Tibial artery (tissue), 4 donors: Measurements from ENCODE around the gene NINL.
"Not testable (repeated sequence)": the region's sequence is repeated elsewhere in the genome, so short reads cannot be mapped to it uniquely, and the experiment has no call there.

Experiments used
- DNase-seq, 2 donors: peaks; one replicate each; pipeline ENCODE4 v3.0.0-alpha.2; 2019
- H3K27ac ChIP-seq, 2 donors: fragments of 200-600 bp; sonication (generic) in 1 of 2; 1 replicate in 1 of 2; 2 replicates in 1 of 2; pipeline ENCODE4 v1.5.1; 2018 to 2019; ENCODE audit warnings: mild to moderate bottlenecking in 1 of 2
- H3K27me3 ChIP-seq, 2 donors: fragments of 200-600 bp; sonication (generic) in 1 of 2; one replicate each; pipeline versions ENCODE4 v1.5.1 to v1.6.0; 2016 to 2019
- H3K36me3 ChIP-seq, 3 donors: fragments of 200-600 bp; sonication (generic) in 2 of 3; one replicate each; pipeline ENCODE4 v1.5.1; 2016 to 2019; ENCODE audit warnings: mild to moderate bottlenecking in 2 of 3
- H3K4me1 ChIP-seq, 4 donors: fragments of 200-600 bp; sonication (generic) in 2 of 4; 1 replicate in 3 of 4; 2 replicates in 1 of 4; pipeline ENCODE4 v1.5.1; 2016 to 2019
- H3K4me3 ChIP-seq, 2 donors: fragments of 200-600 bp; sonication (generic) in 1 of 2; 1 replicate in 1 of 2; 2 replicates in 1 of 2; pipeline ENCODE4 v1.5.1; 2018 to 2019; ENCODE audit warnings: mild to moderate bottlenecking in 2 of 2
- H3K9me3 ChIP-seq, 3 donors: fragments of 200-600 bp; sonication (generic) in 1 of 3; one replicate each; pipeline ENCODE4 v1.5.1; 2016 to 2019
- intact Hi-C: fragments of 100-400 bp; cut with DNase I; formaldehyde crosslinking; loops from one replicate; pipeline ENCODE4 v1.15.0; 2023; ENCODE audit warnings: low total_unique reads
- TF ChIP-seq, protein P1 (sequence below), 2 experiments: fragments of 200-600 bp in 1 of 2; fragments of 450-650 bp in 1 of 2; IDR thresholded peaks; one replicate each; pipeline ENCODE4 v1.5.1; 2017 to 2019; ENCODE audit warnings: antibody characterized with exemption in 2 of 2, mild to moderate bottlenecking in 1 of 2, moderate library complexity in 1 of 2

Gene NINL

DNA sequence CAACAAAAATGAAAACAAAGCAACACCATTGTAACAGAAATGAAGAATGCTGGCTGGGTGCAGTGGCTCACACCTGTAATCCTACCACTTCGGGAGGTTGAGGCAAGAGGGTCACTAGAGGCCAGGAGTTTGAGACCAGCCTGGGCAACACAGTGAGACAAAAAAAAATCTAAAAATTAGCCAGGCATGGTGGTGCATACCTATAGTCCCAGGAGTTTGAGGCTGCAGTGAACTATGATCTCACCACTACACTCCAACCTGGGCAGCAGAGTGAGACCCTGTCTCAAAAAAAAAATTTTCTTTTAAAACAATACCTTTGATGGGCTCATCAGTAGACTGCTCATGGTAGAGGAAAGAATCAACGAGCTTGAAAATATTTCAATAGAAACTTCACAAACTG is 18.5 kb downstream of the NINL start:
- H3K27ac ChIP-seq, result no peak overlapping the region
- intact Hi-C loops, result no loop called here
- H3K9me3 ChIP-seq, result no peaks in the 10 kb centered on the region
- H3K36me3 ChIP-seq, result peaks cover 0 to 5% (median 0%) of the 10 kb centered on the region in 3 donors
- no peak overlapping the region for H3K4me3 ChIP-seq
- TF ChIP-seq, protein P1, sequence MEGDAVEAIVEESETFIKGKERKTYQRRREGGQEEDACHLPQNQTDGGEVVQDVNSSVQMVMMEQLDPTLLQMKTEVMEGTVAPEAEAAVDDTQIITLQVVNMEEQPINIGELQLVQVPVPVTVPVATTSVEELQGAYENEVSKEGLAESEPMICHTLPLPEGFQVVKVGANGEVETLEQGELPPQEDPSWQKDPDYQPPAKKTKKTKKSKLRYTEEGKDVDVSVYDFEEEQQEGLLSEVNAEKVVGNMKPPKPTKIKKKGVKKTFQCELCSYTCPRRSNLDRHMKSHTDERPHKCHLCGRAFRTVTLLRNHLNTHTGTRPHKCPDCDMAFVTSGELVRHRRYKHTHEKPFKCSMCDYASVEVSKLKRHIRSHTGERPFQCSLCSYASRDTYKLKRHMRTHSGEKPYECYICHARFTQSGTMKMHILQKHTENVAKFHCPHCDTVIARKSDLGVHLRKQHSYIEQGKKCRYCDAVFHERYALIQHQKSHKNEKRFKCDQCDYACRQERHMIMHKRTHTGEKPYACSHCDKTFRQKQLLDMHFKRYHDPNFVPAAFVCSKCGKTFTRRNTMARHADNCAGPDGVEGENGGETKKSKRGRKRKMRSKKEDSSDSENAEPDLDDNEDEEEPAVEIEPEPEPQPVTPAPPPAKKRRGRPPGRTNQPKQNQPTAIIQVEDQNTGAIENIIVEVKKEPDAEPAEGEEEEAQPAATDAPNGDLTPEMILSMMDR (IDR thresholded peaks at IDR 0.05), result no peak
- no peak for DNase-seq
- no peaks in the 10 kb centered on the region for H3K27me3 ChIP-seq
- H3K4me1 ChIP-seq, result no peaks in the 10 kb centered on the region

DNA sequence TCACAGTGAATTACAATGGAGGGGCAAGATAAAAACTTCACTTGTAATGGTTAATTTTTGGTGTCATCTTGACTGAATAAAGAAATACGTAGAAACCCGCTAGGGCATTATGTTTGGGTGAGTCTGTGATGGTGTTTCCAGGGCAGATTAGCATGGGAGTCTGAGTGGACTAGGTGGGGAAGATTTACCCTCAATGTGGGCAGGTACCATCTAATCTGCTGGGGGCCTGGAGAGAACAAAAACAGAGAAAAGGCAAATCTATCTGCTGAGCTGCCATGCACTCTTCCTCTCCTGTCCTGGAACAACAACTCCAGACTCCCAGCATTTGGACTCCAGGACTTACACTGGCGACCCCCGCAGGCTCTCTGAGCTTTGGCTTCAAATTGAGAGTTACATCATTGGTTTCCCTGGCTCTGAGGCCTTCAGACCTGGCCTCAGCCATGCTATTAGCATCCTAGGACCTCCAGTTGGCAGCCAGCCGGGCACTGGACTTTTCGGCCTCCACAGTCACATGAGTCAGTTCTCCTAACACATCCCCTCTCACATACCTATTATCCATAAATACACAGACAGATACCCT is 19.7 kb downstream of the NINL start:
- no peaks in the 10 kb centered on the region for H3K36me3 ChIP-seq
- H3K9me3 ChIP-seq, result no peaks in the 10 kb centered on the region
- no peak overlapping the region for H3K4me3 ChIP-seq
- TF ChIP-seq, protein P1 (IDR thresholded peaks at IDR 0.05), result no peak
- no peaks in the 10 kb centered on the region for H3K4me1 ChIP-seq
- intact Hi-C loops, result no loop called here
- no peak overlapping the region for H3K27ac ChIP-seq
- no peaks in the 10 kb centered on the region for H3K27me3 ChIP-seq
- no peak for DNase-seq

DNA sequence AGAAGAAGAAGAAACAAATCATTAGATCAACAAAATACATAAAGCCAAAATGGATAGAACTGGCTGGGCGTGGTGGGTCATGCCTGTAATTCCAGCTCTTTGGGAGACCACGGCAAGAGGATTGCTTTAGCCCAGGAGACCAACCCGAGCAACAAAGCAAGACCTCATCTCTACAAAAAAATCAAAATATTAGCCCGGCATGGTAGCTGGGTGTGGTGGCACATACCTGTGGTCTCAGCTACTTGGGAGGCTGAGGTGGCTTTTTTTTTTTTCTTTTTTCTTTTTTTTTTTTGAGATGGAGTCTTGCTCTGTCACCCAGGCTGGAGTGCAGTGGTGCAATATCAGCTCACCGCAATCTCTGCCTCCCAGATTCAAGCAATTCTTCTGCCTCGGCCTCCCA is 21.5 kb downstream of the NINL start:
- H3K27ac ChIP-seq, result no peak overlapping the region
- DNase-seq, result no peak
- H3K27me3 ChIP-seq, result no peaks in the 10 kb centered on the region
- no peaks in the 10 kb centered on the region for H3K36me3 ChIP-seq
- no peaks in the 10 kb centered on the region for H3K4me1 ChIP-seq
- TF ChIP-seq, protein P1 (IDR thresholded peaks at IDR 0.05), result no peak
- intact Hi-C loops, result no loop called here
- H3K4me3 ChIP-seq, result no peak overlapping the region
- H3K9me3 ChIP-seq, result no peaks in the 10 kb centered on the region

DNA sequence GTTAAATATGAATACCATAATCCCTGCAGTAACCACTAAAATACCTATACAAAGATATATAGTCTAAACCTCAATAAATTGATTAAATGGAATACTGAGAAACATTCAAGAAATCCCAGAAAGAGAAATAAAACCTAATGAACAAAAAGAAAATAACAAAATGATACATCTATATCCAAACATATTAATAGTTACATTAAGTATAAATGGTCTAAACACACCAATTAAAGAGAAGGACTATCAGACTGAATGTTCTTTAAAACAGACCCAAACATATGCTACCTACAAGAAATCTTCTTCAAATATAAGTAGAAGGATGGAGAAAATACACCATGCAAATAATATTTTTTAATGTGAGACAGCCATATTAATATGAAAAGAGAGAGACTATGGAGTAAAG is 22.0 kb downstream of the NINL start:
- intact Hi-C loops, result no loop called here
- Histone ChIP-seq H3K4me3 (no peak overlapping the region), H3K9me3 (no peaks in the 10 kb centered on the region), H3K27ac (no peak overlapping the region), H3K36me3 (no peaks in the 10 kb centered on the region), H3K27me3 (no peaks in the 10 kb centered on the region), H3K4me1 (no peaks in the 10 kb centered on the region)
- DNase-seq, result no peak
- TF ChIP-seq, protein P1 (IDR thresholded peaks at IDR 0.05), result no peak

DNA sequence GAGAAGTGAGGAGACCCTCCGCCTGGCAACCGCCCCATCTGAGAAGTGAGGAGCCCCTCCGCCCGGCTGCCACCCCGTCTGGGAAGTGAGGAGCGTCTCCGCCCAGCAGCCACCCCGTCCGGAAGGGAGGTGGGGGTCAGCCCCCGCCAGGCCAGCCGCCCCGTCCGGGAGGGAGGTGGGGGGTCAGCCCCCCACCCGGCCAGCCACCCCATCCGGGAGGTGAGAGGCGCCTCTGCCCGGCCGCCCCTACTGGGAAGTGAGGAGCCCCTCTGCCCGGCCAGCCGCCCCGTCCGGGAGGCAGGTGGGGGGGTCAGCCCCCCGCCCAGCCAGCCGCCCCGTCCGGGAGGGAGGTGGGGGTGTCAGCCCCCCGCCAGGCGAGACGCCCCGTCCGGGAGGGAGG is 23.6 kb downstream of the NINL start:
- intact Hi-C loops, result not testable (repeated sequence)

DNA sequence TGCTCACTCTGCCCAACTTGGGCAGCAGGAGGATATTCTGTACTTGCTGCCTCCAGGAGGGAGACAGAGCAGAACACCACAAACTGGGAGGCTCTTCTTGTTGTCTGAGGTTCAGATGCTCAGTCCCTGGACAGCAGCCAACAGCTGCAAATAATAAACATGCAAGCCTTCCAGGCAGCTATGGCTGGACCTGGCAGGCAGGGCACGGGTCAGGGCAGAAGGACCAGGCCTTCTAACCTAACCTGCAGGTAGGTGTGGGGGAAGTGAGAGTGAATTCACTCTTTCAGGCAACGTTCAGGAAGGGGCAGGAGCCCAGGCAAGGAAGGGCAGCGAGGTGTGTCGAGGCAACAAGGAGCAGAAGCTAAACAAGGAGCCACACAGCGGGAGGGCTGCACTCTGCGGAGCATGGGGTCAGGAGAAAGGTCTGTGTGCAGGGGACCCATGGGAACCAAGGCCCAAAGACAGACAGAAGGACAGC is 31.5 kb downstream of the NINL start:
- Histone ChIP-seq H3K27me3 (no peaks in the 10 kb centered on the region), H3K27ac (no peak overlapping the region), H3K4me1 (peaks cover 0 to 17% (median 9%) of the 10 kb centered on the region in 4 donors), H3K36me3 (no peaks in the 10 kb centered on the region), H3K9me3 (no peaks in the 10 kb centered on the region), H3K4me3 (no peak overlapping the region)
- intact Hi-C loops, result no loop called here
- DNase-seq, result no peak
- TF ChIP-seq, protein P1 (IDR thresholded peaks at IDR 0.05), result no peak

More for the DNA sequence above, 23.6 kb downstream of the NINL start:
- H3K4me3 ChIP-seq, H3K27ac ChIP-seq, H3K27me3 ChIP-seq, DNase-seq, H3K4me1 ChIP-seq, H3K9me3 ChIP-seq, H3K36me3 ChIP-seq: not testable (repeated sequence)
